Kidney capillary endothelial cell (primary cell): ENCODE data around the gene OR56A4.

Source experiments
- DNase-seq: peaks from one replicate; pipeline ENCODE4 v3.0.0-alpha.2; 2018; ENCODE audit warnings: low spot score

OR56A4 gene, protein sequence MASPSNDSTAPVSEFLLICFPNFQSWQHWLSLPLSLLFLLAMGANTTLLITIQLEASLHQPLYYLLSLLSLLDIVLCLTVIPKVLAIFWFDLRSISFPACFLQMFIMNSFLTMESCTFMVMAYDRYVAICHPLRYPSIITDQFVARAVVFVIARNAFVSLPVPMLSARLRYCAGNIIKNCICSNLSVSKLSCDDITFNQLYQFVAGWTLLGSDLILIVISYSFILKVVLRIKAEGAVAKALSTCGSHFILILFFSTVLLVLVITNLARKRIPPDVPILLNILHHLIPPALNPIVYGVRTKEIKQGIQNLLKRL

DNA sequence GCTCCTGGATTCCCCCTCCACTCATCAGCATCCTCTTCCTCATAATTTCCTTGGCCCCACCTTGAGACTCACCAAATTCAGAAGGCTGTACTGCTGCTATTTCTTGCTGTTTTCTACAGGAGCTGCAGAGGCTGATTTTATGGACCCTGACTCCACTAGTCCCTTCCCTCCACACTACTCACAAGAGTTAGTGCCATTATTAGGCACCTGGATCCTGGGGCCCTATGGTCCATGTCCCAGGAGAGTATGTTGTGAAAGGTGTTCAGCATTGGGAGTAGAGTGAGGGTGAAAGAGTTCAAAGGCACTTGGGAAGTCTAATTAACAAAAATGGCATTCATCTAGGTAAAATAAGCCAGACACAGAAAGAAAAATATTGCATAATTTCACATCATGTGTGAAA, at the start of gene OR56A4:
TSS of gene OR56A4 (minus strand) at position 101 of the 400 bp plus-strand sequence. CDS start 3,954 bp downstream, outside the sequence.
- no peak for DNase-seq

DNA sequence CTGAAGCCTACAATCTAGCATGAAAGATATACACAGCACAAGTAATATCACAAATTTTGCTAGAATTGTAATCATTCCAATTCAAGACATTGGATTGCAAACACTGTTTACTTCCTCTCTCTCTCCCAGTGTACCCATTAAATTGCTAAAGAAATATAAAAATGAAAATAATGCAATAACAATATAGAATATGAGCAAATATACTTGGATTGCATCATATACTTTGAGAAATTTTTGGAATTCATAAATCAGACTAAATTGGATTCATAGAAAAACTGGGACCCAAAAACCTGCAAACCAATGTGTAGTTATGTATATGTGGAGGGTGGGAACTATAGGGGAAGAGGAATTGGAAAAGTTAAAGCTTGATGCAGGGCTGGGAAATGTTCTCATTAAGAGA, 48.8 kb upstream of the OR56A4 start:
- no peak for DNase-seq

DNA sequence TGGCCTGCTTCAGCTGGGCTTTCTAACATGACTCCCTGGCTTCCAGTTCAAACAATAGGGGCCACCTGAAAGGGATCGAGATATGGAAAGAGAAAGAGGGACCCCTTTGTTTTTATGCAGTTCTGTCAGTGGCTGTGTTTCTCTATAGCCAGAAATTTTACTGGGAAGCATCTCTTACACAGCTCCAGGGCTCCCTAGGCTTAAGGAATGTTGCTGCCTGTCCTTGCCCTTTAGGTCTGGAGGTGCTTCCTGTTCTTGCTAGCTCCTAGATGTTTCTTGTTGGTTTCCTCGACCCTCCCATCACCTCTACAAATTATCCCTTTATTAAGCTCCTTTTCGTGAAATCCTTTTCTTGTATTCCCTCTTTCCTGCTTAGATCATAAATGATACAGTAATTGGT, 45.6 kb upstream of the OR56A4 start:
- no peak for DNase-seq

DNA sequence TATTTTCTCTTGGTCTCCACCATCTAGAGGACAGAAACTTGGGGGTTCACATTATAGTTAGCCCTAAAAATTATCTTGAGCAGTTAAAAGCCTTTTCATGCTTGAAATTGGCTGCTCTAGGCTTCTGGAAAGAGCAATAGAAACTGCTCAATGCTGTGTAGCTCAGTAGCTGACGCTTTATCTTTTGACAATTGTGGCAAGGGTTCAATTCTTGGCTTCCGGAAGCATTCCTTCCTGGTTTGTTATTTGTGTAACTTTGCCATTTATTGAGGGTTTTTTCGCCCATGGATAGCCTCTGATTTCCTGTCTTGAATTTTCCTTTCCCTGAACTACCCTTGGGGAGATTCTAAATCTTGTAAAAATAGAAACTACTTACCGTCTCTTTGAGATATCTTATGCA, 34.1 kb upstream of the OR56A4 start:
- peak; percentile 7 for DNase-seq

DNA sequence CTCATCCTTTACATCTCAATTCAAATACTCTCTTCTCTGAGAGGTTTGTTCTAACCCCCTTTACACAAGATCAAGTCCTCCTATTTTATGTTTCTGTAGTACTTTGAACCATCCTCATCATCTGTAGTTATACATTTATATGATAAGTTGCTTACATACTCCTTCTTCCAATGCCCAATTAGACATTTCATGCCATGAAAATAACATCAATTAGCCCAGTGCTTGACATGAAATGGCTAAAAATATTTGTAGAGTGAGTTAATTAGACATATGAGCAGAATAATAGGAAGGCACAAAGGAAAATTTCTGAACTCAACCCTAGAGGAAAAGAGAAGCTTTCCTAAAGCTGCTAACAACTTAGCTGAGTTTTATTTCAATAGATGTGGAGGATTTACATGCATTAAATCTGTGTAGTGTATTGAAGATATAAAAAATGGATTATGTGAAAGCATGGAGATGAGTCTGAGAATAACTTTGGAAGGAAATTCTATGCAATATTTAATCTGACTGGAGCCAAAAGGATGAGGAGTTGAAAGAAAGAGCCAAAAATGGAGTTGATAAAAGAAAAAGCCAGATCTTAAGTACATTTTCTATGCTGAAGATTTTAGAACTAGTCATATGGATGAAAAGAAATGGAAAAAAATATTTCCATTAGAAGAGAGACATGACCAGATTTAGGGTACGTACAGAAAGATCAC, 24.1 kb upstream of the OR56A4 start, which contains the start of gene OR56A1:
TSS of gene OR56A1 (minus strand) at position 51 of the 698 bp plus-strand sequence. CDS start 3,066 bp downstream, outside the sequence.
- no peak for DNase-seq

DNA sequence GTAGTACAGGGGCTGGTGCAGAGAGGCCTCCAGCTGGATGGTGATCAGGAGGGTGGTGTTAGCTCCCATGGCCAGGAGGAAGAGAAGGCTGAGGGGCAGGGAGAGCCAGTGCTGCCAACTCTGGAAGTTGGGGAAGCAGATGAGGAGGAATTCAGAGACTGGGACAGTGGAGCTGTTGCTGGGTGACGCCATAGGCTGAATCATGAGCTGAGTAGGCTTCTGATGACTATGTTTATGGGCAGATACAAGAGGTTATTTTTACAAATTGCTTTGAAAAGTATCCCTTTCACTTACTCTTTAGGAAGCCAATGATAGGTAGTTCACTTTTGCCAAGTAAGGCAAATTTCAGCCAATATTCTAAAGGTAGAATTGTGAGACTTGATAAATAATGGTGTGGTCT, 20.8 kb upstream of the OR56A4 start:
- DNase-seq: no peak

DNA sequence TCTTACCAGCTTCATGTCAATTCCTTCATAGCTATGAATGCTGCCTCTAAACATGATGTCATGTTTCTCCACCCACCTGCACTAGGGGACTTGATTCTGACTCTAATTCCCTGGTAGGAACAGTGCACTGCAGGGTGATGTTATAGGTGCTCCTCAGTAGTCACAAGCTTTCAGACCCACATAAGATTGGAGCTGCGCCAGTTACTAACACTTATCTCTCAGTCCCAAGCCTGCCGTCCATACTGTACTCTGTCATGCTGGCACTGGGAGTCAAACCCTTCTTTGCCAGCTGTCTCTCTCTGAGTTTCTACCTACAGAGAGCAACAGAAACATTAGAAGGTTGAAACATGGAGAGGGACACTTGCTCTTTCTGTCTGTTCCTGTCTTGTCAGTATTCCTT, 18.3 kb upstream of the OR56A4 start:
- DNase-seq: no peak

DNA sequence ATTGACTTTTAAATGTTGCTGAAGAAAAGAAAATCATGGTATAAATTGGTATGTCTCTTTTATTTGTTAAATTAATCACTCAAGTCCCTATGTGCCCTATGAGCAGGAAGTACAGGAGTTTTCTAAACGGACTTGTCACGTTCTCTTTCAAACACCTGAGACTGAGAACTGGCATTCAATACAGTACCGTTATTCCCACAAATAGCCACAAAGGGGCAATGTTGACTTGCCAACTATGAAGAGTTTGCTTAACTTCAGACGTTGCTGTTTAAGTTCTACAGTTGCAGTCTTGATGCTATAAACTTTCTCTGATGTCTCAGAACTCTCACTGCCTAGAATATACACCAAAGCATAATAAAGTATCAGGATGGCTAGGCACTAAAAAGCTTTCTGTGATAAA, 16.2 kb upstream of the OR56A4 start:
- DNase-seq: peak; percentile 55

DNA sequence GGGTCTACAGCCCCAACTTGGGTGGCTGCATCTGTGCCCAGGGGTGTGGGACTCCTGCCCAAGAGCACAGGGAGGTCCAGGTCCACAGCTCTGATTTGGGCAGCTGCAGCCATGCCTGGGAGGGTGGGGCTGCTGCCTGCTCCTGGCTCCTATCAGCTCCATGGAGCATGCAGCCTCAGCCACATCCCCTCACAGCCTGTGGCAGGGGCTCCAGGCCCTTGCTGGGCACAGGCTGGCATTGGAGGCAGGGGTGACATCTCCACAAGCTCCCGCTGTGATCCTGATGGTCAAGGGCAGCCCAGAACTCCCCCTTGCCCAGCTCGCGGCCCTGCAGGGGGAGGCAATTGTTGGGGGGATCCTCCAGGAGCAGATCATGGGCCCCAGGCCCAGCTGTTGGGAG, 6.3 kb upstream of the OR56A4 start:
- no peak for DNase-seq

DNA sequence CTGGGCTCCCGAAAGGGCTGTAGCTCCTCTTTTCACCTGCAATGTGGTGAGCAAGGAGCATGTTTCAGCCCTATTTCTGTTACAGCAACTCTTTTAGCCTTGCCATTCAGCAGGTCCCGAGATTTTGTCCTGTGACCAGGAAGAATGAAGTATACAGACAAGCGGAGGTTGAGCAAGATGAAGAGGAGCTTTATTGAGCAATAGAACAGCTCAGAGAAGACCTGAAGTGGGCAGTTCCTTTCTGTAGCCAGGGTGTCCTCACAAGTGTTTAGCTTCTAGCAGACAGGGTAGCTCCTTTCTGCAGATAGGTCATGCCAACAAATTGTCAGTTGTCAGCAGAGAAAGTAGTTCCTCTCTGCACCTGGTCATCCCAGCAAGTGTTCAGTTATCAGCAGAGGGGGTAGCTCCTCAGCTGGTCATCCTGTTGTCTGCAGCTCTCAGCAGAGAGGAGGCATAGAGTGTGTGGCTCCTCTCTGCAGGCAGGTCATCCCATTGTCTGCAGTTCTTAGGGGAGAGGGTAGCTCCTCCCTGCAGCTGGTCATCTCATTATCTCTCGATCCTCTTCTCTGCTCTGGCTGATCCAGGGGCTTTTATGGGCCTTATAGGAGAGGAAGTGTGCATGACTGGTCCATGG, 5.4 kb upstream of the OR56A4 start:
- no peak for DNase-seq

DNA sequence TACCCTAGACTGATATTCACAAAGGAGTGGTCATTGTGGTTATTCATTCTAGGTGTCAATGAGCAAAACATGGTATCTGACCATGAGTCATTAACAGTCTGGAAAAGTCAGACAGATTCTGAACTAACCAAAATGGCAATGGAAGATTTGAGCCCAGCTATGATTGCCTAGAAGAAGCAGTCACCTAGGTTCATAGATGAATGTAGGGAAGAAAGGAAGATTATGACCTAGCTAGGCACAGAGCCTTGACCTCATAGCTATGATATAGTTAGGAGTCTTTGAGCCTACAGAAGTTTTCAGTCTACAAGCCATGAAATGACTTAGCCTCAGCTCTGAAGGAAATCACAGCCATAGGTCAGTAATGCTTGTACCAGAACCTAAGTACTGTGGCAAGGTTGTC, 351 bp downstream of the OR56A4 start:
- DNase-seq: no peak

DNA sequence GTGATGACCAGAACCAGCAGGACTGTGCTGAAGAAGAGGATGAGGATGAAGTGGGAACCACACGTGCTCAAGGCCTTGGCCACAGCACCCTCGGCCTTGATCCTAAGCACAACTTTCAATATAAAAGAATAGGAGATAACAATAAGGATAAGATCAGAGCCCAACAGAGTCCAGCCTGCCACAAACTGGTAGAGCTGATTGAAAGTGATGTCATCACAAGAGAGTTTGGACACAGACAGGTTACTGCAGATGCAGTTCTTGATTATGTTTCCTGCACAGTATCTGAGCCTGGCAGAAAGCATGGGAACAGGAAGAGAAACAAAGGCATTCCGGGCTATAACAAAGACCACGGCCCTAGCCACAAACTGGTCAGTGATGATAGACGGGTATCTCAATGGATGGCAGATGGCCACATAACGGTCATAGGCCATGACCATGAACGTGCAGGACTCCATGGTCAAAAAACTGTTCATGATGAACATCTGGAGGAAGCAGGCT, 4.5 kb downstream of the OR56A4 start:
- DNase-seq: no peak

DNA sequence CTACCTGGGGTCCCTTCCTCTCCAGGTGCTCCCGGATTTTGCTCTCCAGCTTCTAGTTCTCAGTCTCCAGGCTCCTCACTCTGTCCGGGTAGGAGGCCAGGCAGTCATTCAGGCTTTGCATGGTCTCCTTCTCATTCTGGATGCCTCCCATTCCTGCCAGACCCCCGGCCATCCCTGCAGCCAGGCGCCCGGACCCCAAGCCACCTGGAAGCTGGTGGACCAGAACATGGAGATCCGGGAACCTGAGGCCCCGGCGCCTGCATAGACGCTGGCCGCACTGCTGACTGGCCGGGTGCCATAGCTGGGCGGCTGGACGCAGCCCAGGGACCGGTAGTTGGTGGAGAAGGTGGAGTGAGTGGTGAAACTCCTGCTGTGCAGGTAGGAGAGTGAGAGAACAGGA, 12.0 kb downstream of the OR56A4 start:
- DNase-seq: no peak

DNA sequence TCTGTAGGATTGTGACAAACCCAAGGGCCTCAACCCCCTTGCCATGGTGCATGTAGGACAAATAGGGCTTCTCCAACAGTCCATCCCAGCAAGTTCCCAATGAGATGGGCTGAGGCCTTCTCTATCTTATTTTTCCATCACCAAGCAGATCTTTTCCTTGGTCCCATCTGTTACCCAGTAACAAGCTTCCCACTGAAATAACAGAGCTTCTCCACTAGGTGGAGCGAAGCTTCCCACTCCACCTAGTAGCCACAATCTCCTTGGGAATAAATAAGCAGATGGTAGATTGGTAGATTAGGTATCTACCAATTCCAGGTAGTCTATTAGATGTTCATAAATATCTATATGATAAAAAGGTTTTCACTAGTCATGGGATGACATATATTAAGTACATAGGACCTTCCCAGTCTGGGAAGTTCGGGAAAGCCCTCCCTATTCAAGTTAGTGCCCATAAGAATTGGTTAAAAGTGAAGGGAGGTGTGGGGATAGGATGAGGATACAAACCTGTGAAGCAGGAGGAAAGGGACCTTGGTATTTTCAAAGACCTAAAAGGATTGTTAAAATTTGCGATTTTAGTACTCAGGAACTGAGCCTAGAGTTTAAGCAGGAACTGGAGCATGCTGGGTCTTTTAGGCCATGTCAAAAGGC, 14.0 kb downstream of the OR56A4 start:
- DNase-seq: peak; percentile 9

DNA sequence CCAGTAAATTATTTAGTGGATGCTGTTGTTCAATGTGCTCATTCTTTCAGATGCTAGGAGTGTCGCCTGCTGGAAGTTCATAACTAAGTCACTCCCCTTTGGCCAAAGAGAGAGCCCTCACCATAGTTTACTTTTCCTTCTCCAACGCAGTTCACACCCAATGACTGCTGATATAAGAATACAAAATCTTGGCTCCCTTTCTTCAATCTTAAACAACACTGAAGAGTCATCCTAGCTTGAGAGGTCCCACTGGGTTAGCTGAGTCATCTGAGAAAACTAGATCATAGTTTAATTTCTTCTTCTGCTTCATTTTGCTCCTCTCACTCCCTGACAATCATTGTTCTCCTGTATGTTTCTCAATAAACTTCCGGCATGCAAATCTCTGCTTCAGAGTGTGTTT, 14.6 kb downstream of the OR56A4 start:
- no peak for DNase-seq

DNA sequence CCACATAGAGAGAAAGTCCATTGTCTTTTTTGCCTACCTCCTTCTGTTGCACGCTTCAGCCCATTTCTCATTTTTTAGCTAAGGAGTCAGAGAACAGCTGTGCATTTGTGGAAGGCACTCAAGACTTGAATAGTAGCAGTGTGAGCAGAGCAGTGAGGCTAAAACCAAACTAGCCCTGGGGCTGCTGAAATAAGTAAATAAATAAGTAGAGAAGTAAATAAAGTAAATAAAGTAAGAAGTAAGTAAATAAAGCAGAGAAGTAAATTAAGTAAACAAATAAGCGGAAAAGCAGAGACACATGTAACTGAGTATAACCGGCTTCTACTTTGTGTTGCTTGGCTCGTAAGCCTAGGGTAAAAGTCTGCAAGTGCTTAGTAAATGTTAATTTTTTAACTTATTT, 17.5 kb downstream of the OR56A4 start:
- DNase-seq: no peak

DNA sequence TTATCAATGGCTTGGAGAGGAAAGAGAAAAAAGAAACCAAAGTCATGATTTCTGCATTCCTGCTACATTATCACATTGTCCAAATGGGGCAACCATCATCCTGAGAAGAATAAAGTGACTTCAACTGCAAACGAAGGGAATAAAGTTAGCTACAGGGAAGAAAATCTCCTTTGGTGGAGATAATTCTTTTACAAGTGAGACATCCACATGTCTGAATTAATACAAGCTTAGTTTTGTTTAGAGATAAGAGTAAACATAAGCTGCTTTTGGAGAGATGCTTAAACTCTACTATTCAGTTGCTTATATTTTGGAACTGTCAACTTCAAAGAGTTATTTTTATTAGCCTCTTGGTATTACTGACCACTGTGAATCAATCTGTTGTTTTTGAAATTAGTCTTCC, 19.9 kb downstream of the OR56A4 start, which contains the start of gene OR52L1:
TSS of gene OR52L1 (minus strand) at position 101 of the 400 bp plus-strand sequence. CDS start at position 46, 55 bp downstream.
- no peak for DNase-seq

DNA sequence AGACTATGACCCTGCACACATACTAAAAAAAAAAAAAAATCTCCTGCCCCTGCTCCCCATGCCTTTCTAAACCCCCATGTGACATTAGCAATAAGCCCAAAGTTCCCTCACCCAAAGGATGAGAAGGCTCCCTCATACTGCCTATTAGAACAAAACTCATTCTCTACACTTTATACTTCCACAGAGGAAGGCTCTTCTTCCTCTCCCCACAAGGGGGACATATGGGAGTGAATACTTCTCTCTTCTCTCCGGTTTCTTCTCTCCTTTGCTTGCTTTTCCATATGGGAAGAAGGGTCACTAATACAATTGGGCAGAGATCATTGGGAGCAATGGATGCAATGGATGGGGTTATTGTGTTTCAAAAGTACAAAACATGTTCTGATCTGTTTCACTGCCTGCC, 23.3 kb downstream of the OR56A4 start:
- no peak for DNase-seq

DNA sequence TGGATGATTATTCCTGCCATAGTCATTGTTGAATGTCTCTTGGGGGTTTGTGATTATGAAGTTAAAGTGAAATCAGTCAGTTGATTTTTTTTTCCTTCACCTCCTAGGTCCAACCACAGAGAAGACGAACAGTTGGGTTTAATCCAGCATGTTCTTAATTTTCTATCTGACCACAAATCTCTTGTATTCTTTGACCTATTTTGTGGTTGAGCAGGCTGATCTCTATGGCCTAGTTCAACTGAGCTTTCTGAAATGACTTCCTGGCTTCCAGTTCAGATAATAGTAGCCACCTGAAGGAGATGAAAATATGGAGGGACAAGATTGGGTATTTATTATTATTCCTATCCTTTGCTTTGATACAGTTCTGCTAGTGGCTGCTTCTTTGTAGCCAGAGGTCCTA, 33.2 kb downstream of the OR56A4 start:
- no peak for DNase-seq

DNA sequence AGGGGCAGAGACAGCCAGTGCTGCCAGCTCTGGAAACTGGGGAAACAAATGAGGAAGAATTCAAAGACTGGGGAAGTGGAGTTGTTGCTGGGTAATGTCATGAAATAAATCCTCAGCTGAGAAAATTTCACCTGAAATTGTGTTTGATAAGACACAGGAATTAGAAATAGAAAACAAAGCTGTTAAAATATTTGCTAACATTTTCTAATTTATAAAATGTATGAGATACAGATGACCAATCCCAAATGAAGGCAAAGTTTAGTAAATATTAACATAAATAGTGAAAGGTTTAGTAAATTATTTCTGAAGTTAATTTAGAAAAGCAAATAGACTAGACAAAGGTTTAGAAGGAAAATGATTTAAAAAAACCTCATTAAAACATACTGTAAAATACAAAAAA, 38.4 kb downstream of the OR56A4 start, which contains the start of gene OR56A5:
TSS of gene OR56A5 (minus strand) at position 101 of the 400 bp plus-strand sequence. CDS start at position 101, 0 bp downstream.
- no peak for DNase-seq

DNA sequence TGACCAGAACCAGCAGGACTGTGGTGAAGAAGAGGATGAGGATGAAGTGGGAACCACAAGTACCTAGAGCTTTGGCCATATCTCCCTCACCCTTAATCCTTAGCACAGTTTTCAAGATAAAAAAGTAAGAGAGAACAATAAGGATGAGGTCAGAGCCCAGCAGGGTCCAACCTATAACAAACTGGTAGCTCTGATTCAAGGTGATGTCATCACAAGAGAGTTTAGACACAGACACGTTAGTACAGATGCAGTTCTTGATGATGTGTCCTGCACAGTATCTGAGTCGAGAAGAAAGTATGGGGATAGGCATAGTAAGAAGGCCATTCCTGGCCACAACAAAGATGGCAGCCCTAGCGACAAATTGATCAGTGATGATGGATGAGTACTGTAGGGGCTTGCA, 39.0 kb downstream of the OR56A4 start:
- no peak for DNase-seq

DNA sequence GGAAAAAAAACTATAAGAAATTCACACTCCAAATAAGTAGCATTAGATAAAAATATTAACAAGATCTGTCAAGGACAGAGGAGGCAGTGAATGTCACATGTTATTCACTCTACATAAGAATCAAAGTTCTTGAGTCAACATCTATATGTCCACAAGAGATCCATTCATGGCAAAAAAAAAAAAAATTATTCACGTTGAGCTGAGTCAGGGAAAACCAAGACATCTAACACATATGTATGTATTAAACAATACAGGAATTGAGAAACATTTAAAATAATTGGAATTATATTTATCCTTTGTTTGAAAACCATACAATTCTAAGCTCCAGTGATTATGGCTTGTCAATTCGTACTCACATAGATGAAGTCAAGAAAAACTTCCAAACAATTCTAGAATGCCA, 39.8 kb downstream of the OR56A4 start:
- no peak for DNase-seq
